Measurements from ENCODE around the gene PRKAR2A. TPM values are rescaled to one million over a fixed set of nuclear protein-coding genes. Genes with fewer than 3 reads are reported as not detected.
"Not testable (repeated sequence)": the region's sequence is repeated elsewhere in the genome, so short reads cannot be mapped to it uniquely, and the experiment has no call there.

Gene PRKAR2A
- total RNA-seq, 2 donors from 2014 or later: 38.9 to 41.2 TPM

GRCh38 chr3:48804930-48805329 is 42.7 kb downstream of the PRKAR2A start:
- 87 to 95% methylated on average over 4 of the region's 4 CpGs for WGBS, 2 experiments (ENCODE audit: insufficient coverage in 1 of 2, insufficient read length in 1 of 2)
- H3K9me3 ChIP-seq (ENCODE audit: control insufficient read depth, low read length): no peaks in the 10 kb centered on the region
- no peaks in the 10 kb centered on the region for H3K36me3 ChIP-seq (ENCODE audit: control insufficient read depth, insufficient read depth, low read length)
- H3K9ac ChIP-seq (ENCODE audit: extremely low read depth, low read length, poor library complexity, severe bottlenecking): no peak overlapping the region
- H3K27me3 ChIP-seq (ENCODE audit: control insufficient read depth, insufficient read depth, low read length, poor library complexity, severe bottlenecking): no peaks in the 10 kb centered on the region
- Mint-ChIP-seq H3K4me3 (no peak overlapping the region), H3K4me1 (peaks cover 16% of the 10 kb centered on the region), H3K27me3 (ENCODE audit: insufficient read depth) (no peaks in the 10 kb centered on the region), H3K27ac (no peak overlapping the region), H3K36me3 (ENCODE audit: low read depth) (peaks cover 2% of the 10 kb centered on the region), H3K9me3 (no peaks in the 10 kb centered on the region)
- no peak for DNase-seq
- no peak overlapping the region for H3K4me3 ChIP-seq (ENCODE audit: low read length)
- no peak for TF ChIP-seq CTCF (conservative IDR thresholded peaks at IDR 0.05)
- H3K4me1 ChIP-seq (ENCODE audit: control insufficient read depth, insufficient read depth, low read length): no peaks in the 10 kb centered on the region
- no peak overlapping the region for H3K27ac ChIP-seq (ENCODE audit: low read depth, low read length)

- not testable (repeated sequence) for H3K27ac Mint-ChIP-seq; H3K4me3 Mint-ChIP-seq; DNase-seq; H3K27me3 ChIP-seq (ENCODE audit: control insufficient read depth, insufficient read depth, low read length, poor library complexity, severe bottlenecking); H3K9me3 Mint-ChIP-seq; H3K9ac ChIP-seq (ENCODE audit: extremely low read depth, low read length, poor library complexity, severe bottlenecking); H3K4me3 ChIP-seq (ENCODE audit: low read length); H3K9me3 ChIP-seq (ENCODE audit: control insufficient read depth, low read length); H3K36me3 Mint-ChIP-seq (ENCODE audit: low read depth); H3K27ac ChIP-seq (ENCODE audit: low read depth, low read length); H3K4me1 ChIP-seq (ENCODE audit: control insufficient read depth, insufficient read depth, low read length); H3K36me3 ChIP-seq (ENCODE audit: control insufficient read depth, insufficient read depth, low read length); H3K27me3 Mint-ChIP-seq (ENCODE audit: insufficient read depth)
- WGBS, 2 experiments (ENCODE audit: insufficient coverage in 1 of 2, insufficient read length in 1 of 2): 92 to 95% methylated on average over 7 to 12 of the region's 12 CpGs
- peaks cover 13% of the 10 kb centered on the region for H3K4me1 Mint-ChIP-seq
Measured at GRCh38 chr3:48800831-48801230, 46.8 kb downstream of the PRKAR2A start.

- no peaks in the 10 kb centered on the region for H3K9me3 ChIP-seq (ENCODE audit: control insufficient read depth, low read length)
- 100% methylated on average over 1 of the region's 1 CpG for WGBS, 2 experiments (ENCODE audit: insufficient coverage in 1 of 2, insufficient read length in 1 of 2)
- H3K27ac ChIP-seq (ENCODE audit: low read depth, low read length): no peak overlapping the region
- H3K4me3 ChIP-seq (ENCODE audit: low read length): no peak overlapping the region
- H3K36me3 Mint-ChIP-seq (ENCODE audit: low read depth): no peaks in the 10 kb centered on the region
- peaks cover 8% of the 10 kb centered on the region for H3K4me1 Mint-ChIP-seq
- no peak overlapping the region for H3K27ac Mint-ChIP-seq
- no peaks in the 10 kb centered on the region for H3K27me3 Mint-ChIP-seq (ENCODE audit: insufficient read depth)
- no peak for DNase-seq
- no peaks in the 10 kb centered on the region for H3K4me1 ChIP-seq (ENCODE audit: control insufficient read depth, insufficient read depth, low read length)
- no peak overlapping the region for H3K9ac ChIP-seq (ENCODE audit: extremely low read depth, low read length, poor library complexity, severe bottlenecking)
- no peaks in the 10 kb centered on the region for H3K9me3 Mint-ChIP-seq
- no peak for TF ChIP-seq CTCF (conservative IDR thresholded peaks at IDR 0.05)
- no peak overlapping the region for H3K4me3 Mint-ChIP-seq
- peaks cover 3% of the 10 kb centered on the region for H3K36me3 ChIP-seq (ENCODE audit: control insufficient read depth, insufficient read depth, low read length)
- no peaks in the 10 kb centered on the region for H3K27me3 ChIP-seq (ENCODE audit: control insufficient read depth, insufficient read depth, low read length, poor library complexity, severe bottlenecking)
Measured at GRCh38 chr3:48798998-48799397, 48.7 kb downstream of the PRKAR2A start.

GRCh38 chr3:48797626-48798025 is 50.0 kb downstream of the PRKAR2A start:
- Histone ChIP-seq H3K9me3 (ENCODE audit: control insufficient read depth, low read length) (no peaks in the 10 kb centered on the region), H3K27me3 (ENCODE audit: control insufficient read depth, insufficient read depth, low read length, poor library complexity, severe bottlenecking) (no peaks in the 10 kb centered on the region), H3K36me3 (ENCODE audit: control insufficient read depth, insufficient read depth, low read length) (peaks cover 3% of the 10 kb centered on the region), H3K4me3 (ENCODE audit: low read length) (no peak overlapping the region), H3K4me1 (ENCODE audit: control insufficient read depth, insufficient read depth, low read length) (no peaks in the 10 kb centered on the region), H3K9ac (ENCODE audit: extremely low read depth, low read length, poor library complexity, severe bottlenecking) (no peak overlapping the region), H3K27ac (ENCODE audit: low read depth, low read length) (no peak overlapping the region)
- no peak for TF ChIP-seq CTCF (conservative IDR thresholded peaks at IDR 0.05)
- Mint-ChIP-seq H3K4me3 (no peak overlapping the region), H3K9me3 (no peaks in the 10 kb centered on the region), H3K36me3 (ENCODE audit: low read depth) (peaks cover 5% of the 10 kb centered on the region), H3K4me1 (peaks cover 4% of the 10 kb centered on the region), H3K27ac (no peak overlapping the region), H3K27me3 (ENCODE audit: insufficient read depth) (no peaks in the 10 kb centered on the region)
- no peak for DNase-seq
- 96 to 100% methylated on average over 1 to 2 of the region's 2 CpGs for WGBS, 2 experiments (ENCODE audit: insufficient coverage in 1 of 2, insufficient read length in 1 of 2)
